ENCODE results near the gene CSNK2A3.

DNA sequence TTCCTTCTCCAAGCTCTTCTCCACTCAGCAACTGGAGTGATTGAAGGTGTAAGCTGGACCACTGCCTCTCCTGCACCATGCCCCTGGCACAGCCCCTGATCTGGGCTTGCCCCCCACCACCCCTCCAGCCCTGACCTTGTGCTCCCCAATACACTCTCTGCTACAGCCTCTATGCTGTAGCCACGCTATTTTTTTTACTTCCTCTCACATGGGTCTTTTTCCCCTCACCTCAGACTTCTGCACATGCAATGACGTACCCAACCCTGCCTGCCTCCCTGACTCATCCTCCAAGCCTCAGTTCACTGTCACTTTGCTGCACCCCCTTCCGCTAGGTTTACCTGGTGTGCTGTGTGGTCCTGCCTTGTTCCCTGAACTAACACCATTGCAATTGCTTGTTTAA, 9.0 kb downstream of the CSNK2A3 start:
- TF ChIP-seq ISX (CRISPR knock-in tag; conservative IDR thresholded peaks at IDR 0.05) (no peak), ESRRA (CRISPR knock-in tag; IDR thresholded peaks at IDR 0.05; ENCODE audit: low read depth) (no peak), TAF1 (CRISPR knock-in tag; IDR thresholded peaks at IDR 0.05) (no peak), BRCA1 (CRISPR knock-in tag; IDR thresholded peaks at IDR 0.05) (no peak), ZNF124 (CRISPR knock-in tag; IDR thresholded peaks at IDR 0.05) (no peak), ZNF7 (CRISPR knock-in tag; IDR thresholded peaks at IDR 0.05) (no peak), SAFB2 (CRISPR knock-in tag; IDR thresholded peaks at IDR 0.05; ENCODE audit: borderline replicate concordance, low read depth) (no peak), NR3C1 (CRISPR knock-in tag; IDR thresholded peaks at IDR 0.05) (no peak), HDAC2 (CRISPR knock-in tag; IDR thresholded peaks at IDR 0.05) (no peak), POLR2AphosphoS5 (IDR thresholded peaks at IDR 0.05; ENCODE audit: low read depth, low read length) (no peak)
- TF ChIP-seq, protein P1, sequence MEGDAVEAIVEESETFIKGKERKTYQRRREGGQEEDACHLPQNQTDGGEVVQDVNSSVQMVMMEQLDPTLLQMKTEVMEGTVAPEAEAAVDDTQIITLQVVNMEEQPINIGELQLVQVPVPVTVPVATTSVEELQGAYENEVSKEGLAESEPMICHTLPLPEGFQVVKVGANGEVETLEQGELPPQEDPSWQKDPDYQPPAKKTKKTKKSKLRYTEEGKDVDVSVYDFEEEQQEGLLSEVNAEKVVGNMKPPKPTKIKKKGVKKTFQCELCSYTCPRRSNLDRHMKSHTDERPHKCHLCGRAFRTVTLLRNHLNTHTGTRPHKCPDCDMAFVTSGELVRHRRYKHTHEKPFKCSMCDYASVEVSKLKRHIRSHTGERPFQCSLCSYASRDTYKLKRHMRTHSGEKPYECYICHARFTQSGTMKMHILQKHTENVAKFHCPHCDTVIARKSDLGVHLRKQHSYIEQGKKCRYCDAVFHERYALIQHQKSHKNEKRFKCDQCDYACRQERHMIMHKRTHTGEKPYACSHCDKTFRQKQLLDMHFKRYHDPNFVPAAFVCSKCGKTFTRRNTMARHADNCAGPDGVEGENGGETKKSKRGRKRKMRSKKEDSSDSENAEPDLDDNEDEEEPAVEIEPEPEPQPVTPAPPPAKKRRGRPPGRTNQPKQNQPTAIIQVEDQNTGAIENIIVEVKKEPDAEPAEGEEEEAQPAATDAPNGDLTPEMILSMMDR (CRISPR knock-in tag; IDR thresholded peaks at IDR 0.05) = no peak
- TF ChIP-seq, protein P2, sequence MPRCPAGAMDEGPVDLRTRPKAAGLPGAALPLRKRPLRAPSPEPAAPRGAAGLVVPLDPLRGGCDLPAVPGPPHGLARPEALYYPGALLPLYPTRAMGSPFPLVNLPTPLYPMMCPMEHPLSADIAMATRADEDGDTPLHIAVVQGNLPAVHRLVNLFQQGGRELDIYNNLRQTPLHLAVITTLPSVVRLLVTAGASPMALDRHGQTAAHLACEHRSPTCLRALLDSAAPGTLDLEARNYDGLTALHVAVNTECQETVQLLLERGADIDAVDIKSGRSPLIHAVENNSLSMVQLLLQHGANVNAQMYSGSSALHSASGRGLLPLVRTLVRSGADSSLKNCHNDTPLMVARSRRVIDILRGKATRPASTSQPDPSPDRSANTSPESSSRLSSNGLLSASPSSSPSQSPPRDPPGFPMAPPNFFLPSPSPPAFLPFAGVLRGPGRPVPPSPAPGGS (CRISPR knock-in tag; IDR thresholded peaks at IDR 0.05) = no peak
- TF ChIP-seq, protein P3, sequence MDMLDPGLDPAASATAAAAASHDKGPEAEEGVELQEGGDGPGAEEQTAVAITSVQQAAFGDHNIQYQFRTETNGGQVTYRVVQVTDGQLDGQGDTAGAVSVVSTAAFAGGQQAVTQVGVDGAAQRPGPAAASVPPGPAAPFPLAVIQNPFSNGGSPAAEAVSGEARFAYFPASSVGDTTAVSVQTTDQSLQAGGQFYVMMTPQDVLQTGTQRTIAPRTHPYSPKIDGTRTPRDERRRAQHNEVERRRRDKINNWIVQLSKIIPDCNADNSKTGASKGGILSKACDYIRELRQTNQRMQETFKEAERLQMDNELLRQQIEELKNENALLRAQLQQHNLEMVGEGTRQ (IDR thresholded peaks at IDR 0.05; ENCODE audit: low read depth, low read length) = no peak
- TF ChIP-seq, protein P3 (CRISPR knock-in tag; IDR thresholded peaks at IDR 0.05; ENCODE audit: borderline replicate concordance) = no peak

All from HepG2 (cell line).